T-cell (primary cell): ENCODE results near the gene SLC24A4. TPM values are rescaled to one million over a fixed set of nuclear protein-coding genes. Genes with fewer than 3 reads are reported as not detected.

Experiments used
- ATAC-seq, 4 experiments: fragments of 200-7000 bp in 3 of 4; fragments of 150-1000 bp in 1 of 4; cut with Tn5 transposase; replicated peaks in 1 of 4; 1 replicate in 3 of 4; 2 replicates in 1 of 4; pipeline ENCODE4 v1.10.0; 2021; ENCODE audit warnings: moderate library complexity in 3 of 4, mild to moderate bottlenecking in 2 of 4, moderate number of reproducible peaks in 1 of 4
- CTCF ChIA-PET, 2 donors: fragments of 300-600 bp; sonication (Branson Sonifier 250); formaldehyde crosslinking; loops; one replicate each; lab custom pipeline; 2022; ENCODE audit warnings: antibody characterized with exemption in 2 of 2; lab: Charles Lee
- POLR2A ChIA-PET, 2 donors: fragments of 300-600 bp; sonication (Branson Sonifier 250); formaldehyde crosslinking; loops; one replicate each; lab custom pipeline; 2022; ENCODE audit warnings: antibody characterized with exemption in 2 of 2; lab: Charles Lee
- DNase-seq, 35 experiments: peaks; one replicate each; pipeline versions ENCODE4 v3.0.0 to v3.0.0-alpha.2; 2013 to 2023
- H3K27ac ChIP-seq: one replicate; pipeline ENCODE4 v1.5.1; 2013; ENCODE audit warnings: low read length
- H3K27me3 ChIP-seq, 2 experiments: replicated peaks in 1 of 2; 1 replicate in 1 of 2; 2 replicates in 1 of 2; pipeline versions ENCODE4 v1.6.1 to v1.7.0; 2013; ENCODE audit warnings: low read length in 1 of 2, mixed read lengths in 1 of 2; ENCODE audit not compliant: control insufficient read depth in 2 of 2, insufficient read depth in 2 of 2; ENCODE audit errors: extremely low read depth in 1 of 2
- H3K36me3 ChIP-seq, 2 donors: 1 replicate in 1 of 2; 2 replicates in 1 of 2; pipeline versions ENCODE4 v1.6.1 to v1.7.0; 2013; ENCODE audit warnings: low read length in 1 of 2; ENCODE audit not compliant: control insufficient read depth in 2 of 2, insufficient read depth in 1 of 2; ENCODE audit errors: extremely low read depth in 1 of 2
- H3K4me1 ChIP-seq, 2 experiments: 1 replicate in 1 of 2; 2 replicates in 1 of 2; pipeline versions ENCODE4 v1.6.1 to v1.7.0; 2013; ENCODE audit warnings: low read length in 2 of 2, mixed read lengths in 1 of 2; ENCODE audit not compliant: insufficient read depth in 2 of 2, control insufficient read depth in 1 of 2; ENCODE audit errors: extremely low read depth in 1 of 2
- H3K4me3 ChIP-seq, 2 donors: 1 replicate in 1 of 2; 2 replicates in 1 of 2; pipeline versions ENCODE4 v1.5.1 to v1.7.0; 2013; ENCODE audit warnings: mild to moderate bottlenecking in 2 of 2, low read length in 1 of 2, moderate library complexity in 1 of 2; ENCODE audit not compliant: control insufficient read depth in 1 of 2; ENCODE audit errors: extremely low read depth in 1 of 2
- H3K9me3 ChIP-seq: 2 replicates; pipeline ENCODE4 v1.7.0; 2013
- H3K27ac Mint-ChIP-seq, 2 donors: one replicate each; pipeline ENCODE4 v1.8.0; 2020 to 2021; ENCODE audit warnings: mild to moderate bottlenecking in 2 of 2, mixed read lengths in 2 of 2
- H3K27me3 Mint-ChIP-seq, 2 donors: one replicate each; pipeline ENCODE4 v1.8.0; 2021 to 2022; ENCODE audit warnings: mixed read lengths in 2 of 2
- H3K36me3 Mint-ChIP-seq: one replicate; pipeline ENCODE4 v1.8.0; 2021; ENCODE audit warnings: mixed read lengths
- H3K4me1 Mint-ChIP-seq, 3 donors: one replicate each; pipeline ENCODE4 v1.8.0; 2020 to 2022; ENCODE audit warnings: mixed read lengths in 3 of 3, mild to moderate bottlenecking in 1 of 3
- H3K4me3 Mint-ChIP-seq, 3 donors: one replicate each; pipeline ENCODE4 v1.8.0; 2020 to 2022; ENCODE audit warnings: mild to moderate bottlenecking in 3 of 3, mixed read lengths in 3 of 3, moderate library complexity in 3 of 3
- H3K9me3 Mint-ChIP-seq, 3 donors: one replicate each; pipeline ENCODE4 v1.8.0; 2020 to 2022; ENCODE audit warnings: mixed read lengths in 3 of 3
- WGBS: methylation state at CpG from one replicate; pipeline ENCODE4 v1.1.5; 2013; ENCODE audit warnings: missing lambda C conversion rate; ENCODE audit not compliant: insufficient coverage; 5-methylcytosine and 5-hydroxymethylcytosine counted together
- total RNA-seq, 35 experiments: library from RNA in 6 of 35; stranded (reverse) in 6 of 35; fragments of 120-200 nt in 1 of 35; gene quantifications; one replicate each; pipeline versions ENCODE4 v1.2.1 to v1.2.4 and lab custom pipeline; 2013 to 2026

Gene SLC24A4
- total RNA-seq, 5 donors from 2014 or later (not counting 1 experiment from before 2014, with no cell fraction given) = 0.14 to 0.15 TPM; not detected in 3

DNA sequence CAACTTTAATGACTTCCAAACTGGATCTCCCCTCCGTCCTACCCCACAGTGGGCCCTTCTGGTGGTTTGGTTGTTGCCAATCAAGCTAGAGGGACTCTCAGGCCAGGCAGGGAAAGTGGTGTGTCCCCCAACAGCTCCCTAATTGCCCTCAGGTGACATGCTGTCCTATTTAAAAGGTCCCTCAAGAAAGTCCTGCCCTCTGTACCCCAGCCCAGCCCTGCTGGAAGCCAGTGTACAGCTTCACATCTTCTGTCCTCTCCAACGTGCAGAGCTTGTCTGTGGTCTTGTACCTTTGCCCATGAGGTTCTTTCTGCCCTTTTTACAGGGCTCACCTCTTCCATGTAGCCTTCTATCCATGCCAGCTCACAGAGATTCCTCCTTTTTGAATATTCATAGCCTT lies 194.8 kb downstream of the SLC24A4 start:
- Histone ChIP-seq H3K27ac (peak overlapping the region; percentile 47), H3K36me3 (no peaks in the 10 kb centered on the region), H3K4me1 (peaks cover 34 to 73% of the 10 kb centered on the region in 2 experiments), H3K4me3 (no peak overlapping the region), H3K27me3 (peaks cover 0 to 2% of the 10 kb centered on the region in 2 experiments), H3K9me3 (no peaks in the 10 kb centered on the region)
- peak overlapping the region in 2 of 3 donors; percentile 4 to 41 for H3K4me3 Mint-ChIP-seq
- peaks cover 5% of the 10 kb centered on the region for H3K36me3 Mint-ChIP-seq
- no peaks in the 10 kb centered on the region for H3K27me3 Mint-ChIP-seq
- no peak for DNase-seq
- ChIA-PET CTCF (no interaction called here), POLR2A (interaction anchor here in 1 of 2 donors (0.7 kb wide), 1 partner anchor 14 kb away, joined by 3 read pairs; no protein-coding TSS in a partner anchor)
- WGBS = 42% methylated on average over 1 of the region's 2 CpGs
- peak overlapping the region; percentile 26 to 72 for H3K27ac Mint-ChIP-seq
- peaks cover 0 to 9% (median 0%) of the 10 kb centered on the region in 3 donors for H3K9me3 Mint-ChIP-seq
- peaks cover 63 to 68% (median 66%) of the 10 kb centered on the region in 3 donors for H3K4me1 Mint-ChIP-seq
- no peak for ATAC-seq

DNA sequence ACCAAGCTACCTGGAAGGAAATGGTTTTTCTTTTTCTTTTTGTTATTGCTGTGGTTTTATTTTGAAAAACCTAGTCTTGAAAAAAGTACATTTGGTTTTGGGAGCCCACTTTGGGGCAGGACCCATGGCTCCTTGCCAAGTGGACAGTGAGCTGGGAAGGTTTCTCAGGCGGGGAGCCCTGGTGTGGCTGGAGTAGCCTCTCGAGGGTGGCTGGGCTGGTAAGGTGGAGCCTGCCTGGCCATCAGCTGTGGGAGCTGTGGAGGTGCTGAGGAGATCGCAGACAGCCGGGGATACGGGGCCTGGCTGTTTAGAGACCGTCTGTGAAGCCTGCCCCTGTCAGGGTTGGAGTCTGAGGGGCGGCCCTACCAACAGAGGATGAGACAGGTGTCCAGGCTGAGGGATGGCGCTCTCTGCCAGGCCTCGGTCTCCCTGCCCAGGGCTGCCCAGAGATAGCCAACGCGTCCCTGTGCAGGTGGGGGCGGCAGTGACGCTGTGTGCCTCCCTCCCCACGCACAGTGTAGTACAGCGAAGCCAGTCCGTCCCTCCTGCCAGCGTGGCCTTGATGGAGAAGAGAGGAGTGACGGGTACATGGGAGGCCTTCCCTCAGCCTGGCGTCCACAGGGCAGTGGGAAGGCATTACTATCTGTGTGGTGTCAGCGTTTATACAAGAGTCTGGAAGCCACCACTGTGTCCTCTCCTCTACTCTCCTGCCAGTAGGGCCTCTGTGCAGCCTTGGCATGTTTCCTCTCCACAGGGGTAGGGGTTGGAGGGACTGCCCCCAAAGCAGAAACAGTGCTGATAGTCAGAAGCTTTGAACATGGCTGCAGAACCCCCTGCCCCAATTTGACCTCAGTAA lies 196.5 kb downstream of the SLC24A4 start:
- no peaks in the 10 kb centered on the region for H3K9me3 ChIP-seq
- peaks cover 31 to 74% of the 10 kb centered on the region in 2 experiments for H3K4me1 ChIP-seq
- WGBS = 91% methylated on average over 13 of the region's 20 CpGs
- no peaks in the 10 kb centered on the region for H3K36me3 ChIP-seq
- DNase-seq = no peak
- H3K4me3 ChIP-seq = no peak overlapping the region
- Mint-ChIP-seq H3K36me3 (peaks cover 5% of the 10 kb centered on the region), H3K27me3 (no peaks in the 10 kb centered on the region), H3K27ac (peak overlapping the region; percentile 80 to 81), H3K9me3 (peaks cover 0 to 9% (median 0%) of the 10 kb centered on the region in 3 donors), H3K4me3 (peak overlapping the region in 1 of 3 donors; percentile 41), H3K4me1 (peaks cover 67 to 79% (median 73%) of the 10 kb centered on the region in 3 donors)
- no peak for ATAC-seq
- POLR2A ChIA-PET = no interaction called here
- no peak overlapping the region for H3K27ac ChIP-seq
- H3K27me3 ChIP-seq = peaks cover 0 to 2% of the 10 kb centered on the region in 2 experiments
- CTCF ChIA-PET = no interaction called here

DNA sequence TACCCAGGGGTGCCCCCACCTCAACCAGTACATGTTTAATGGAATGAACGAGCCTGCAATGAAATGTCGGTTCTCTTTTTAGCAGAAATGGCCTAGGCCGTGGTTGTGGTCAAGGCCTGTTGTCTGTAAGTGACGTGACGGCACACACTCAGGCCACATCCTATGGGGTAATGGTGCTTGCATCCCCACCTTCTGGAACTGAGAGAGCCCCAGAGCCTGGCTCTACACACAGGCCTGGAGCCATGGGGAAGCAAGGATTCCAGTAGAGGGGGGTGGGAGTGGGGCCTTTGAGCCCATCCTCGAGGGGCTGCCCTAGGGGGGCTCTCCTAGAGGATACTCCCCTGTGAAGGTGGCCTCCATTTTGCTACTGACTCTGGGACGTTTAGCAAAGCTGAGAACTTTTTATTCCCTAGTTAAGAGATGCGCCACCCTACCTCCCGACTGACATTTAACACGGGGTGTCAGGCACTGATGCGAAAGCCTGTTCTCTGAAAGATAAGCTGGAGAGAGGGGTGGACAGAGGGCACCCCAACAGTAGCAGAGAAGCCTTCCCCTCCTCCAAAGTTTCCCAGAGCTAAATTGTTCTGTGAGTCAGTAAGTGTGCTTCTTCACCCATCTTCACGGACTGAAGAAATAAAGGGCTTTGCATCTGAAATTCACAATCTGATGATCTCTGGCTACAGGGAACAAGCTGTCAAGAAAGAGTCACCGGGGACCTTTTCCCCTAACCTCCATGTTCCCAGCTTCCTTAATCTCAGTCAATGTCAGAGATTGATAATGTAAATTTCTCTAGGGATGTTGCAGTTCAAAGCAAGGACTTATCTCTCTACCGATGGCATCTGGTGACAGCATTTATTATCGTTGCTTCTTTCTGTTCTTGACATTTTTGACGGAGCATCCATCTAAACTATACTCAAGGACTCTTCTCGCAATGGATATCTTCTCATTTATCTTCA lies 197.4 kb downstream of the SLC24A4 start:
- Histone ChIP-seq H3K9me3 (no peaks in the 10 kb centered on the region), H3K27ac (no peak overlapping the region), H3K36me3 (no peaks in the 10 kb centered on the region), H3K4me3 (no peak overlapping the region), H3K27me3 (peaks cover 0 to 2% of the 10 kb centered on the region in 2 experiments), H3K4me1 (peaks cover 36 to 73% of the 10 kb centered on the region in 2 experiments)
- Mint-ChIP-seq H3K27ac (peak overlapping the region in 1 of 2 donors; percentile 30), H3K4me1 (peaks cover 67 to 84% (median 78%) of the 10 kb centered on the region in 3 donors), H3K4me3 (no peak overlapping the region), H3K9me3 (peaks cover 0 to 9% (median 0%) of the 10 kb centered on the region in 3 donors), H3K27me3 (no peaks in the 10 kb centered on the region), H3K36me3 (peaks cover 5% of the 10 kb centered on the region)
- DNase-seq = peak in 3 of 35 experiments; percentile 25 to 44 (median 34)
- WGBS = 77% methylated on average over 9 of the region's 17 CpGs
- ChIA-PET POLR2A (no interaction called here), CTCF (no interaction called here)
- ATAC-seq = no peak

DNA sequence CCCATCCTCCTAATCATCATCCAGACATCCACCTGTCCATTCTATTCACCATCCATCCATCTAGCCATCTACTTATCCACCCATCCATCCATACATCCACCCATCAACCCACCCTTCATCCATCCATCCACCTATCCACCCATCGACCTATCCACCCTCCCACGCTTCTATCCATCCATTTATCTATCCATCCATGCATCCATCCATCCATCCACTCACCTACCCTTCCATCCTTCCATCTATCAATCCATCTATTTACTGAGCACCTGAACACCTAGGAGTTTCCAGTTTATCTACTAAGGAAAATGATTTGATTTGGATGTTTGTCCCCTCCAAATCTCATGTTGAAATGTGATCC lies 198.1 kb downstream of the SLC24A4 start:
- H3K9me3 ChIP-seq = no peaks in the 10 kb centered on the region
- no peak overlapping the region for H3K4me3 ChIP-seq
- H3K4me1 ChIP-seq = peaks cover 34 to 73% of the 10 kb centered on the region in 2 experiments
- H3K36me3 Mint-ChIP-seq = peaks cover 5% of the 10 kb centered on the region
- no peak overlapping the region for H3K27ac Mint-ChIP-seq
- CTCF ChIA-PET = no interaction called here
- no peak overlapping the region for H3K4me3 Mint-ChIP-seq
- H3K36me3 ChIP-seq = no peaks in the 10 kb centered on the region
- H3K27me3 ChIP-seq = peaks cover 0 to 2% of the 10 kb centered on the region in 2 experiments
- no peak overlapping the region for H3K27ac ChIP-seq
- 94% methylated on average over 2 of the region's 2 CpGs for WGBS
- POLR2A ChIA-PET = no interaction called here
- peaks cover 0 to 9% (median 0%) of the 10 kb centered on the region in 3 donors for H3K9me3 Mint-ChIP-seq
- DNase-seq (no peak), ATAC-seq (no peak)
- peaks cover 62 to 80% (median 72%) of the 10 kb centered on the region in 3 donors for H3K4me1 Mint-ChIP-seq
- H3K27me3 Mint-ChIP-seq = no peaks in the 10 kb centered on the region

DNA sequence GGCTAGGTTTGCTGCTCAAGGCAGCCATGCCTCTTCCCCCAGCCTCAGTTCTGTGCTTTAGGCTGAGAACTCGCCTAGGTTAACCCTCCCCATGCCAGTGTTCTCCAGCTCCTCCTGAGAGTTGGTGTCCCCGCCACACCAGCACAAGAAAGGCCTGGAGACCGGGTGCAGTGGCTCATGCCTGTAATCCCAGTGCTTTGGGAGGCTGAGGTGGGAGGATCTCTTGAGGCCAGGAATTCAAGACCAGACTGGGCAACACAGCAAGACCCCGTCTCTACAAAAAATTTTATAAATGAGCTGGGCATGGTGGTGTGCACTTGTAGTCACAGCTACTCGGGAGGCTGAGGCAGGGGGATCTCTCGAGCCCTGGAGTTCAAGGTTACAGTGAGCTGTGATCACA lies 200.8 kb downstream of the SLC24A4 start:
- Histone ChIP-seq H3K9me3 (no peaks in the 10 kb centered on the region), H3K27ac (no peak overlapping the region), H3K4me3 (no peak overlapping the region), H3K27me3 (peaks cover 0 to 2% of the 10 kb centered on the region in 2 experiments), H3K4me1 (peaks cover 11 to 67% of the 10 kb centered on the region in 2 experiments), H3K36me3 (peaks cover 0 to 3% of the 10 kb centered on the region in 2 donors)
- ATAC-seq (no peak), DNase-seq (no peak)
- CTCF ChIA-PET = no interaction called here
- 98% methylated on average over 4 of the region's 6 CpGs for WGBS
- Mint-ChIP-seq H3K27ac (no peak overlapping the region), H3K4me1 (peaks cover 41 to 58% (median 45%) of the 10 kb centered on the region in 3 donors), H3K27me3 (no peaks in the 10 kb centered on the region), H3K4me3 (no peak overlapping the region), H3K36me3 (peaks cover 5% of the 10 kb centered on the region), H3K9me3 (peaks cover 0 to 9% (median 0%) of the 10 kb centered on the region in 3 donors)
- POLR2A ChIA-PET = no interaction called here
